Neural progenitor cell (in vitro differentiated cells): ENCODE results near the gene PDZK1IP1. TPM values are rescaled to one million over a fixed set of nuclear protein-coding genes. Genes with fewer than 3 reads are reported as not detected.

ENCODE experiments used
- DNase-seq: peaks from one replicate; pipeline ENCODE4 v3.0.0-alpha.2; 2016; ENCODE audit warnings: low spot score
- H2AFZ ChIP-seq: fragments of 200-600 bp; sonication (generic); replicated peaks from 2 replicates; pipeline ENCODE4 v1.6.1; 2016; ENCODE audit warnings: antibody characterized with exemption
- H3F3A ChIP-seq: fragments of 200-600 bp; sonication (generic); 2 replicates; pipeline ENCODE4 v1.6.1; 2016; ENCODE audit warnings: antibody characterized with exemption, low read depth
- H3K27ac ChIP-seq: fragments of 200-600 bp; sonication (generic); 2 replicates; pipeline ENCODE4 v1.5.1; 2016; ENCODE audit warnings: mild to moderate bottlenecking
- H3K27me3 ChIP-seq: fragments of 200-600 bp; sonication (generic); 2 replicates; pipeline ENCODE4 v1.6.1; 2016; ENCODE audit warnings: mild to moderate bottlenecking, moderate library complexity
- H3K36me3 ChIP-seq: fragments of 200-600 bp; sonication (generic); 2 replicates; pipeline ENCODE4 v1.5.1; 2016
- H3K4me1 ChIP-seq: fragments of 200-600 bp; sonication (generic); 2 replicates; pipeline ENCODE4 v1.6.1; 2016; ENCODE audit warnings: mixed run types
- H3K4me2 ChIP-seq: fragments of 200-600 bp; sonication (generic); 2 replicates; pipeline ENCODE4 v1.6.1; 2016
- H3K4me3 ChIP-seq: fragments of 200-600 bp; sonication (generic); 2 replicates; pipeline ENCODE4 v1.5.1; 2016
- H3K79me2 ChIP-seq: fragments of 200-600 bp; sonication (generic); 2 replicates; pipeline ENCODE4 v1.6.1; 2016; ENCODE audit warnings: low read depth
- H3K9ac ChIP-seq: fragments of 200-600 bp; sonication (generic); 2 replicates; pipeline ENCODE4 v1.6.1; 2016
- H3K9me3 ChIP-seq: fragments of 200-600 bp; sonication (generic); 2 replicates; pipeline ENCODE4 v1.5.1; 2016; ENCODE audit warnings: low read depth
- H4K20me1 ChIP-seq: fragments of 200-600 bp; sonication (generic); 2 replicates; pipeline ENCODE4 v1.6.1; 2016; ENCODE audit warnings: low read depth
- H3K27ac Mint-ChIP-seq: 3 replicates; pipeline ENCODE4 v1.8.0; 2021; ENCODE audit warnings: mixed read lengths
- H3K27me3 Mint-ChIP-seq: 2 replicates; pipeline ENCODE4 v1.8.0; 2022; ENCODE audit warnings: low read depth, mild to moderate bottlenecking, inconsistent platforms, moderate library complexity, mixed read lengths; ENCODE audit not compliant: insufficient read depth
- H3K36me3 Mint-ChIP-seq: 3 replicates; pipeline ENCODE4 v1.8.0; 2021; ENCODE audit warnings: mixed read lengths
- H3K4me1 Mint-ChIP-seq: 3 replicates; pipeline ENCODE4 v1.8.0; 2021; ENCODE audit warnings: mixed read lengths
- H3K4me3 Mint-ChIP-seq: 3 replicates; pipeline ENCODE4 v1.8.0; 2021; ENCODE audit warnings: mild to moderate bottlenecking, moderate library complexity, mixed read lengths
- H3K9me3 Mint-ChIP-seq: 3 replicates; pipeline ENCODE4 v1.8.0; 2020; ENCODE audit warnings: mixed read lengths
- EZH2 ChIP-seq: fragments of 200-600 bp; sonication (generic); IDR thresholded peaks from 2 replicates; pipeline ENCODE4 v1.6.1; 2017; ENCODE audit warnings: antibody characterized with exemption, mild to moderate bottlenecking, moderate library complexity
- EZH2phosphoT487 ChIP-seq: fragments of 200-600 bp; sonication (generic); IDR thresholded peaks from 2 replicates; pipeline ENCODE4 v1.6.1; 2017; ENCODE audit warnings: antibody characterized with exemption
- total RNA-seq: library from RNA; depleted of rRNA; stranded (reverse); fragments of >200 nt; gene quantifications from 2 replicates; pipeline ENCODE4 v1.2.3, GENCODE V29; 2015; ENCODE audit warnings: low replicate concordance
- TF ChIP-seq, protein P1 (sequence below): fragments of 200-600 bp; sonication (generic); IDR thresholded peaks from 2 replicates; pipeline ENCODE4 v1.5.1; 2017; ENCODE audit warnings: antibody characterized with exemption, mild to moderate bottlenecking

PDZK1IP1 gene
- total RNA-seq, 1 donor from 2014 or later: not detected

DNA sequence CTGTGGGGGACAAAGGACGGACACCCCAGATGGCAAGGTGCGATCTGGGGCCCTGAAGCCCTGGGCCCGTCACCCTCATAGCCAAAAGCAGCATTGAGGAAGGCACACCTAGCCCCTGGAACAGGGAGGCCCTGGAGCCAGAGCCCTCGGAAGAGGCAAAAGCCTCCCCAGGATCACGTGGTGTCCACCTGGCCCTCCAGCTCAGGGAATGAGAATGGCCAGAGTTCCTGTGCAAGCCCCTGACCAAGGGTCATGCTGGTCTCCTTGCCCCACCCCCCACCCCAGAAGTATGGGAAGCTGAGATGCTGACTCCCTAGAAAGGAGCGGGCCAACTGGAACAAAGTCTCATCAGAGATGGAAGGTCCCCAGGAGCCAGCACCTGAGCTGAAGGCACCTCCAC is 1.0 kb upstream of the PDZK1IP1 start:
- no peak for DNase-seq

DNA sequence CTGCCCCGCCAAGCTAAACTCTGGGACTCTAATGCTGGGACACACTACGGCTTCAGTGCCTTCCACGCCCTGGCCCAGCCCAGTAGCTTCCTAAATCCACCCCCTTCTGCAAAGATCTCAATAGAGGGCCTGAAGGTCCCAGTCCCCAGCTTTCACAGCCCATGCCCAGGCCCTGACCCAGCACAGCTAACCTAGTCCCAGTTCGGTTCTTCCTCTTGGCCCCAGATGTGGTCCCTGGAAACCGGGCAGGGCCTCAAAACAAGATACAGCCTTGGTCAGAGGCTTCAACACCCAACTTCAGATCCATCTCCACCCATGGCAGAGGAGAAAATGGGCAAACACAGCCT is 646 bp upstream of the PDZK1IP1 start:
- H3K9me3 ChIP-seq: no peaks in the 10 kb centered on the region
- peaks cover 3% of the 10 kb centered on the region for H3K4me1 ChIP-seq
- no peak overlapping the region for H3K4me3 Mint-ChIP-seq
- peak overlapping the region; percentile 38 for H3K27ac Mint-ChIP-seq
- H3K36me3 Mint-ChIP-seq: no peaks in the 10 kb centered on the region
- no peak overlapping the region for H3K4me2 ChIP-seq
- H3K27me3 Mint-ChIP-seq: peaks cover 9% of the 10 kb centered on the region
- H3K9me3 Mint-ChIP-seq: peaks cover 2% of the 10 kb centered on the region
- no peak overlapping the region for H3K9ac ChIP-seq
- H3K27ac ChIP-seq: no peak overlapping the region
- H4K20me1 ChIP-seq: no peaks in the 10 kb centered on the region
- TF ChIP-seq EZH2 (no peak), EZH2phosphoT487 (no peak)
- TF ChIP-seq, protein P1, sequence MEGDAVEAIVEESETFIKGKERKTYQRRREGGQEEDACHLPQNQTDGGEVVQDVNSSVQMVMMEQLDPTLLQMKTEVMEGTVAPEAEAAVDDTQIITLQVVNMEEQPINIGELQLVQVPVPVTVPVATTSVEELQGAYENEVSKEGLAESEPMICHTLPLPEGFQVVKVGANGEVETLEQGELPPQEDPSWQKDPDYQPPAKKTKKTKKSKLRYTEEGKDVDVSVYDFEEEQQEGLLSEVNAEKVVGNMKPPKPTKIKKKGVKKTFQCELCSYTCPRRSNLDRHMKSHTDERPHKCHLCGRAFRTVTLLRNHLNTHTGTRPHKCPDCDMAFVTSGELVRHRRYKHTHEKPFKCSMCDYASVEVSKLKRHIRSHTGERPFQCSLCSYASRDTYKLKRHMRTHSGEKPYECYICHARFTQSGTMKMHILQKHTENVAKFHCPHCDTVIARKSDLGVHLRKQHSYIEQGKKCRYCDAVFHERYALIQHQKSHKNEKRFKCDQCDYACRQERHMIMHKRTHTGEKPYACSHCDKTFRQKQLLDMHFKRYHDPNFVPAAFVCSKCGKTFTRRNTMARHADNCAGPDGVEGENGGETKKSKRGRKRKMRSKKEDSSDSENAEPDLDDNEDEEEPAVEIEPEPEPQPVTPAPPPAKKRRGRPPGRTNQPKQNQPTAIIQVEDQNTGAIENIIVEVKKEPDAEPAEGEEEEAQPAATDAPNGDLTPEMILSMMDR: no peak
- H2AFZ ChIP-seq: peak overlapping the region; percentile 1
- no peak overlapping the region for H3K4me3 ChIP-seq
- peaks cover 9% of the 10 kb centered on the region for H3K4me1 Mint-ChIP-seq
- peaks cover 20% of the 10 kb centered on the region for H3K27me3 ChIP-seq
- no peaks in the 10 kb centered on the region for H3K36me3 ChIP-seq
- no peak for DNase-seq
- H3F3A ChIP-seq: no peaks in the 10 kb centered on the region
- H3K79me2 ChIP-seq: no peaks in the 10 kb centered on the region

More for the DNA sequence above, 1.0 kb upstream of the PDZK1IP1 start:
- no peak overlapping the region for H3K4me2 ChIP-seq
- no peak overlapping the region for H2AFZ ChIP-seq
- no peaks in the 10 kb centered on the region for H3K79me2 ChIP-seq
- peaks cover 20% of the 10 kb centered on the region for H3K27me3 ChIP-seq
- Mint-ChIP-seq H3K4me3 (no peak overlapping the region), H3K9me3 (no peaks in the 10 kb centered on the region), H3K27ac (no peak overlapping the region), H3K27me3 (peaks cover 7% of the 10 kb centered on the region), H3K4me1 (peaks cover 9% of the 10 kb centered on the region), H3K36me3 (no peaks in the 10 kb centered on the region)
- no peak overlapping the region for H3K4me3 ChIP-seq
- H3K9me3 ChIP-seq: no peaks in the 10 kb centered on the region
- no peak for TF ChIP-seq EZH2
- H3K27ac ChIP-seq: no peak overlapping the region
- no peaks in the 10 kb centered on the region for H3F3A ChIP-seq
- no peak overlapping the region for H3K9ac ChIP-seq
- H3K4me1 ChIP-seq: peaks cover 3% of the 10 kb centered on the region
- H3K36me3 ChIP-seq: no peaks in the 10 kb centered on the region
- H4K20me1 ChIP-seq: no peaks in the 10 kb centered on the region

DNA sequence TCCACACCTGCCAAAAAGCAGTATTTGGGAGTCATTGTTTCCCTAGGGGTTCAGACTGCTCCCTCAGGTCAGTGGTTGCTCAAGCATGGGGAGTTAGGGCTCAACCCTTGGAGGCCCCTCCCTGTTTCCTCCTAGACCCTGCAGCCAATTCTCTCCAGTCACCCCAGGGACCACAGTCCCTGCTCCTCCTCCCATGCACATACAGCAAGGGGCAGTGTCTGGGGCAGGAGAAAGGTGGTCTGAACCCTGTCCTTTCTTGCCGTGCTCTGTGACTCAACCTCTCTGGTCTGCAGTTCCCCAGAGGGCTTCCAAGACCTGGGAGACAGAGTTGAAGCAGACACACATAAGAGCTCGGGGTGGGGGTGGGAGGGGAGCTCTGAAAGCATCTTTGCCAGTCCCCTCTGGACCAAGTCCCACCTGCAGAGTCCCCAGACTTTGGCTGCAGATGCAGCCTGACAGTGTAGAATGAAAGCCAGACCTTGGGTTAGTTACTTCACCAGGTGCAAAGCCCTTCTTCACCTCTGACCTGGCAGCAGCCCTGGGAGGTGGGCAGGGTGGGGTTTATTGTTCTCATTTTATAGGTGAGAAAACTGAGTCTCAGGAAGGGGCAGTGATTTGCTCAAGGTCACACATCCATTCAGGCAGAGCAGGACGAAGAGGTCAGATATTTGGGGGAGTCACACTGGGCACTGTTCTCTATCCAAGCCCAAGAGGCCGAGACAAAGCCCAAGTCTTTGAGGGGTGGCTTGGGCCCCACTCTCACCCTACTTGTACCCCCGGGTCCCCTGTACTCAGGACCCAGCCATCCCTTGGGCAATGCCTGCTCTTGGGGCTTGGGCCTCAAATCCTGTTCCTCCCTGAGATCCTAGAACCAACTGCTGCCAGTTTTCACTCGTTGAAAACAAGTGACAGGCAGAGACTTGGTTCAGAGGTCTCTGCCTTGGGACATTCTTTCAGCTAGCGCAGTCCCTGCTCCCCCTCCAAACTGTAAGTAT is 748 bp downstream of the PDZK1IP1 start:
- Mint-ChIP-seq H3K36me3 (no peaks in the 10 kb centered on the region), H3K4me3 (no peak overlapping the region), H3K9me3 (peaks cover 3% of the 10 kb centered on the region), H3K27me3 (peaks cover 12% of the 10 kb centered on the region), H3K4me1 (peaks cover 9% of the 10 kb centered on the region), H3K27ac (no peak overlapping the region)
- H3K9me3 ChIP-seq: no peaks in the 10 kb centered on the region
- H3K79me2 ChIP-seq: no peaks in the 10 kb centered on the region
- H3K36me3 ChIP-seq: no peaks in the 10 kb centered on the region
- H3K9ac ChIP-seq: no peak overlapping the region
- H3K4me1 ChIP-seq: peaks cover 3% of the 10 kb centered on the region
- no peak overlapping the region for H3K27ac ChIP-seq
- DNase-seq: no peak
- no peak overlapping the region for H3K4me2 ChIP-seq
- H2AFZ ChIP-seq: no peak overlapping the region
- H4K20me1 ChIP-seq: no peaks in the 10 kb centered on the region
- TF ChIP-seq EZH2 (no peak), EZH2phosphoT487 (no peak)
- TF ChIP-seq, protein P1: no peak
- peaks cover 7% of the 10 kb centered on the region for H3K27me3 ChIP-seq
- H3K4me3 ChIP-seq: no peak overlapping the region
- H3F3A ChIP-seq: no peaks in the 10 kb centered on the region

DNA sequence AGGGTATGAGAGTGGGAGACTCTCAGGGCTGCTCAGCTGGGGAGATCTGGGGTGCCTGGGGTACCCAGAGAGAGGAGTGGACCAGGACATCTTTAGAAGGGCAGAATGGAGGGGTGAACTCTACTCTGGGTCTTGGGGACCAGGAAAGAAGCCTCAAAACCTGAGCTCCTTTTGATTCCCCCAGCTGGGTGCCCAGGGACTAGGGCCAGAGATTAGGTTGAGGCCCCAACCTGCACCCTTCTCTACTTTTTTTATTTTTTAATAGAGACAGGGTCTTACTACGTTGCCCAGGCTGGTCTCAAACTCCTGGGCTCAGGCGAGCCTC is 1.9 kb downstream of the PDZK1IP1 start:
- peaks cover 4% of the 10 kb centered on the region for H3K4me1 Mint-ChIP-seq
- Histone ChIP-seq H3K9me3 (no peaks in the 10 kb centered on the region), H3K4me3 (no peak overlapping the region), H3K36me3 (no peaks in the 10 kb centered on the region), H3K27ac (no peak overlapping the region), H3K4me1 (no peaks in the 10 kb centered on the region), H3K79me2 (no peaks in the 10 kb centered on the region), H3K4me2 (no peak overlapping the region), H4K20me1 (no peaks in the 10 kb centered on the region), H2AFZ (no peak overlapping the region), H3K27me3 (no peaks in the 10 kb centered on the region), H3F3A (no peaks in the 10 kb centered on the region), H3K9ac (no peak overlapping the region)
- H3K9me3 Mint-ChIP-seq: peaks cover 3% of the 10 kb centered on the region
- no peak overlapping the region for H3K27ac Mint-ChIP-seq
- H3K27me3 Mint-ChIP-seq: peaks cover 12% of the 10 kb centered on the region
- no peak for DNase-seq
- no peak overlapping the region for H3K4me3 Mint-ChIP-seq
- no peak for TF ChIP-seq EZH2phosphoT487
- TF ChIP-seq, protein P1: no peak
- TF ChIP-seq EZH2: no peak
- H3K36me3 Mint-ChIP-seq: no peaks in the 10 kb centered on the region
